GM12892 (cell line): Measurements from ENCODE around the gene TUBGCP5.

ENCODE experiments used
- DNase-seq: peaks from one replicate; pipeline ENCODE4 v3.0.0; 2011; ENCODE audit not compliant: insufficient read length
- FAIRE-seq: peaks from 2 replicates; lab custom pipeline; 2011; peaks lifted over from hg19 to GRCh38; lab: Jason Lieb, UNC
- POLR2A ChIP-seq: IDR thresholded peaks from 2 replicates; pipeline ENCODE4 v1.6.1; 2011; ENCODE audit warnings: low read depth, low read length, control low read depth
- POLR2AphosphoS5 ChIP-seq: IDR thresholded peaks from 2 replicates; pipeline ENCODE4 v1.6.1; 2011; ENCODE audit warnings: low read depth, low read length, control low read depth
- TAF1 ChIP-seq: IDR thresholded peaks from 2 replicates; pipeline ENCODE4 v1.6.1; 2011; ENCODE audit warnings: low read depth, mild to moderate bottlenecking, control low read depth, low read length, borderline replicate concordance

The TUBGCP5 gene

GRCh38 chr15:22963641-22964040 lies 75.7 kb downstream of the TUBGCP5 start:
- DNase-seq, result no peak
- no peak for FAIRE-seq
- TF ChIP-seq POLR2AphosphoS5, result no peak
- TF ChIP-seq TAF1, result no peak
- no peak for TF ChIP-seq POLR2A

- DNase-seq (no peak), FAIRE-seq (no peak)
- no peak for TF ChIP-seq TAF1
- no peak for TF ChIP-seq POLR2AphosphoS5
- TF ChIP-seq POLR2A, result no peak
Observed at GRCh38 chr15:22962611-22963010, 76.8 kb downstream of the TUBGCP5 start.

GRCh38 chr15:22961762-22962161 lies 77.6 kb downstream of the TUBGCP5 start:
- no peak for FAIRE-seq
- no peak for DNase-seq
- TF ChIP-seq POLR2A (no peak), TAF1 (no peak), POLR2AphosphoS5 (no peak)

GRCh38 chr15:22960556-22960955 lies 78.8 kb downstream of the TUBGCP5 start:
- no peak for FAIRE-seq

GRCh38 chr15:22960126-22960525 lies 79.2 kb downstream of the TUBGCP5 start:
- FAIRE-seq (no peak), DNase-seq (no peak)
- TF ChIP-seq POLR2AphosphoS5 (no peak), POLR2A (no peak), TAF1 (no peak)

More at GRCh38 chr15:22960556-22960955, 78.8 kb downstream of the TUBGCP5 start:
- DNase-seq, result no peak
- TF ChIP-seq TAF1 (no peak), POLR2AphosphoS5 (no peak), POLR2A (no peak)

- TF ChIP-seq TAF1 (no peak), POLR2A (no peak), POLR2AphosphoS5 (no peak)
- no peak for DNase-seq
- no peak for FAIRE-seq
Observed at GRCh38 chr15:22959321-22960101, 79.9 kb downstream of the TUBGCP5 start.

- no peak for DNase-seq
- TF ChIP-seq TAF1 (no peak), POLR2A (no peak), POLR2AphosphoS5 (no peak)
- no peak for FAIRE-seq
Observed at GRCh38 chr15:22958487-22959280, 80.7 kb downstream of the TUBGCP5 start.

GRCh38 chr15:22956978-22957260 lies 82.5 kb downstream of the TUBGCP5 start:
- DNase-seq, result no peak
- FAIRE-seq, result no peak
- TF ChIP-seq POLR2AphosphoS5 (no peak), TAF1 (no peak), POLR2A (no peak)

GRCh38 chr15:22956257-22956977 lies 83.0 kb downstream of the TUBGCP5 start:
- DNase-seq, result no peak
- TF ChIP-seq POLR2A (no peak), TAF1 (no peak), POLR2AphosphoS5 (no peak)
- no peak for FAIRE-seq

GRCh38 chr15:22955544-22956119 lies 83.7 kb downstream of the TUBGCP5 start:
- DNase-seq (no peak), FAIRE-seq (no peak)
- TF ChIP-seq POLR2A, result no peak

GRCh38 chr15:22954798-22955543 lies 84.4 kb downstream of the TUBGCP5 start:
- FAIRE-seq, result no peak
- DNase-seq, result no peak
- no peak for TF ChIP-seq POLR2A
- no peak for TF ChIP-seq TAF1
- TF ChIP-seq POLR2AphosphoS5, result no peak
